ENCODE results near the gene IGSF3. TPM values are rescaled to one million over a fixed set of nuclear protein-coding genes. Genes with fewer than 3 reads are reported as not detected.
"Not testable (repeated sequence)": the region's sequence is repeated elsewhere in the genome, so short reads cannot be mapped to it uniquely, and the experiment has no call there.

Gene IGSF3
- total and polyA plus RNA-seq, 2 of the 8 experiments (the other 6 are each of a cell fraction or from before 2014, with no cell fraction given) = 30.0 to 32.2 TPM

DNA sequence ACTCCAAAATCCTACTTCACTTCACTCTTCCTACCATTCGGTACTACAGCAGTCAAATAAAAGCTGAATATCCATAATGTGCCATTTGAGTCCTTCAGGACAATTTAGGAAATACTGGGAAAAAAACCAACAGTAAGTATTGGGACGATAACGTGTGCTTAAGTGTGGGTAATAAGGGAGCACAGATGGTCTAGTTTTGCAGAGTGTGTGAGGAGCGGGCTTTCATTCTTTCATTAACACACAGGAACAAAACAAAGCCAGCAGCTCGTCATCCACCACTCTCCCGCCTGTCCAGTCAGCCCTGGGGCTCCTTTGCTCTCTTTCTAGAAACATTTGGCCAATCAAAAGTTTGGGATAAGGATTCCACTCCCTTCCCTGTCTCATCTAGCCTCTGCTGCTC, 63.1 kb downstream of the IGSF3 start:
- H4K8ac ChIP-seq (ENCODE audit: extremely low read depth, insufficient read depth, low read length); H3K4me3 ChIP-seq (ENCODE audit: extremely low read depth in 1 of 4, insufficient read depth in 2 of 4, low read depth in 3 of 4, low read length in 4 of 4); H3K27me3 ChIP-seq (replicated peaks in 1 of 4; ENCODE audit: control insufficient read depth in 3 of 4, extremely low read depth in 1 of 4, insufficient read depth in 3 of 4, low read length in 3 of 4); H2BK12ac ChIP-seq (ENCODE audit: low read depth, low read length); DNase-seq (ENCODE audit: low read depth in 1 of 2, low spot score in 2 of 2); H2BK20ac ChIP-seq (ENCODE audit: low read length); H4K20me1 ChIP-seq (replicated peaks in 1 of 2; ENCODE audit: control insufficient read depth in 1 of 2, insufficient read depth in 2 of 2, low read length in 2 of 2); H3K9me3 ChIP-seq (ENCODE audit: insufficient read depth in 2 of 2, low read depth in 1 of 2, low read length in 1 of 2); H3K4ac ChIP-seq (replicated peaks; ENCODE audit: insufficient read length, low read depth, low read length); H3K18ac ChIP-seq (ENCODE audit: extremely low read depth, low read length); H2BK5ac ChIP-seq (ENCODE audit: low read depth, low read length); H3K36me3 ChIP-seq (ENCODE audit: control insufficient read depth in 2 of 4, insufficient read depth in 4 of 4, low read length in 3 of 4); H3K14ac ChIP-seq (ENCODE audit: insufficient read length); H3K9ac ChIP-seq (replicated peaks in 1 of 4; ENCODE audit: extremely low read depth in 1 of 4, low read depth in 3 of 4, low read length in 3 of 4); H3K4me1 ChIP-seq (replicated peaks in 1 of 4; ENCODE audit: control insufficient read depth in 3 of 4, insufficient read depth in 4 of 4, low read length in 3 of 4); H3K23ac ChIP-seq (ENCODE audit: insufficient read length); H3K23me2 ChIP-seq (ENCODE audit: low read depth, low read length); FAIRE-seq; POLR2A ChIA-PET (ENCODE audit: partially characterized antibody); H2AFZ ChIP-seq (ENCODE audit: low read length); H3K56ac ChIP-seq (replicated peaks; ENCODE audit: insufficient read length, low read depth, low read length); H2BK120ac ChIP-seq (replicated peaks; ENCODE audit: low read depth, low read length); H3K79me1 ChIP-seq (ENCODE audit: low read depth, low read length); H2AK5ac ChIP-seq (ENCODE audit: low read depth, low read length); H3K27ac ChIP-seq (ENCODE audit: low read depth, low read length); H4K91ac ChIP-seq (replicated peaks; ENCODE audit: insufficient read length, low read length); H4K5ac ChIP-seq (ENCODE audit: insufficient read length, low read depth, low read length); H2BK15ac ChIP-seq (ENCODE audit: low read length); H3K4me2 ChIP-seq (ENCODE audit: insufficient read depth in 1 of 2, low read depth in 2 of 2, low read length in 2 of 2); H3K79me2 ChIP-seq (ENCODE audit: control insufficient read depth in 1 of 2, insufficient read depth in 2 of 2, low read length in 2 of 2): not testable (repeated sequence)
- CTCF ChIA-PET (ENCODE audit: partially characterized antibody) = interaction anchor here (1.5 kb wide), 1 partner anchor 9 kb away, joined by 5 read pairs; no protein-coding TSS in a partner anchor
- 81% methylated on average over 6 of the region's 6 CpGs; no CpG with 5 or more reads in 1 of the 2 experiments for WGBS, 2 experiments (ENCODE audit: extremely low coverage in 1 of 2, insufficient coverage in 1 of 2, insufficient read length in 1 of 2, insufficient replicate concordance in 2 of 2, low coverage in 1 of 2, low lambda C conversion rate in 2 of 2, missing lambda C conversion rate in 1 of 2)

- H3K56ac ChIP-seq (replicated peaks; ENCODE audit: insufficient read length, low read depth, low read length); H2BK12ac ChIP-seq (ENCODE audit: low read depth, low read length); H2BK15ac ChIP-seq (ENCODE audit: low read length); FAIRE-seq; H2BK20ac ChIP-seq (ENCODE audit: low read length); H4K20me1 ChIP-seq (replicated peaks in 1 of 2; ENCODE audit: control insufficient read depth in 1 of 2, insufficient read depth in 2 of 2, low read length in 2 of 2); H3K4me1 ChIP-seq (replicated peaks in 1 of 4; ENCODE audit: control insufficient read depth in 3 of 4, insufficient read depth in 4 of 4, low read length in 3 of 4); H3K14ac ChIP-seq (ENCODE audit: insufficient read length); H3K4ac ChIP-seq (replicated peaks; ENCODE audit: insufficient read length, low read depth, low read length); H3K4me2 ChIP-seq (ENCODE audit: insufficient read depth in 1 of 2, low read depth in 2 of 2, low read length in 2 of 2); H3K9ac ChIP-seq (replicated peaks in 1 of 4; ENCODE audit: extremely low read depth in 1 of 4, low read depth in 3 of 4, low read length in 3 of 4); H2AFZ ChIP-seq (ENCODE audit: low read length); H3K36me3 ChIP-seq (ENCODE audit: control insufficient read depth in 2 of 4, insufficient read depth in 4 of 4, low read length in 3 of 4); H3K4me3 ChIP-seq (ENCODE audit: extremely low read depth in 1 of 4, insufficient read depth in 2 of 4, low read depth in 3 of 4, low read length in 4 of 4); H4K8ac ChIP-seq (ENCODE audit: extremely low read depth, insufficient read depth, low read length); H3K9me3 ChIP-seq (ENCODE audit: insufficient read depth in 2 of 2, low read depth in 1 of 2, low read length in 1 of 2); H2BK5ac ChIP-seq (ENCODE audit: low read depth, low read length); H3K23me2 ChIP-seq (ENCODE audit: low read depth, low read length); H2AK5ac ChIP-seq (ENCODE audit: low read depth, low read length); H2BK120ac ChIP-seq (replicated peaks; ENCODE audit: low read depth, low read length); POLR2A ChIA-PET (ENCODE audit: partially characterized antibody); H4K91ac ChIP-seq (replicated peaks; ENCODE audit: insufficient read length, low read length); H3K27ac ChIP-seq (ENCODE audit: low read depth, low read length); DNase-seq (ENCODE audit: low read depth in 1 of 2, low spot score in 2 of 2); H4K5ac ChIP-seq (ENCODE audit: insufficient read length, low read depth, low read length); H3K18ac ChIP-seq (ENCODE audit: extremely low read depth, low read length); H3K23ac ChIP-seq (ENCODE audit: insufficient read length); H3K79me2 ChIP-seq (ENCODE audit: control insufficient read depth in 1 of 2, insufficient read depth in 2 of 2, low read length in 2 of 2); H3K79me1 ChIP-seq (ENCODE audit: low read depth, low read length); H3K27me3 ChIP-seq (replicated peaks in 1 of 4; ENCODE audit: control insufficient read depth in 3 of 4, extremely low read depth in 1 of 4, insufficient read depth in 3 of 4, low read length in 3 of 4): not testable (repeated sequence)
- WGBS, 2 experiments (ENCODE audit: extremely low coverage in 1 of 2, insufficient coverage in 1 of 2, insufficient read length in 1 of 2, insufficient replicate concordance in 2 of 2, low coverage in 1 of 2, low lambda C conversion rate in 2 of 2, missing lambda C conversion rate in 1 of 2) = 93% methylated on average over 17 of the region's 21 CpGs; no CpG with 5 or more reads in 1 of the 2 experiments
- CTCF ChIA-PET (ENCODE audit: partially characterized antibody) = interaction anchor here (1.5 kb wide), 1 partner anchor 8 kb away, joined by 5 read pairs; no protein-coding TSS in a partner anchor
Measured at GRCh38 chr1:116603646-116604045, 63.9 kb downstream of the IGSF3 start.

Data from H1 (cell line).